Immature natural killer cell (primary cell): Measurements from ENCODE around the gene CDX1. TPM values are rescaled to one million over a fixed set of nuclear protein-coding genes. Genes with fewer than 3 reads are reported as not detected.

Experiments
- DNase-seq, 3 donors: peaks; one replicate each; pipeline ENCODE4 v3.0.0; 2022; ENCODE audit warnings: mixed read lengths in 1 of 3
- H3K27ac Mint-ChIP-seq, 6 donors: one replicate each; pipeline ENCODE4 v1.8.0; 2020; ENCODE audit warnings: mixed read lengths in 6 of 6, mild to moderate bottlenecking in 5 of 6, inconsistent platforms in 4 of 6, moderate library complexity in 3 of 6
- H3K27me3 Mint-ChIP-seq, 3 donors: one replicate each; pipeline ENCODE4 v1.8.0; 2020 to 2021; ENCODE audit warnings: low read depth in 3 of 3, mild to moderate bottlenecking in 3 of 3, mixed read lengths in 3 of 3, moderate library complexity in 3 of 3, inconsistent platforms in 1 of 3
- H3K36me3 Mint-ChIP-seq, 3 donors: one replicate each; pipeline ENCODE4 v1.8.0; 2020; ENCODE audit warnings: mixed read lengths in 3 of 3, inconsistent platforms in 2 of 3, mild to moderate bottlenecking in 2 of 3
- H3K4me1 Mint-ChIP-seq, 2 donors: one replicate each; pipeline ENCODE4 v1.8.0; 2020; ENCODE audit warnings: inconsistent platforms in 2 of 2, mild to moderate bottlenecking in 2 of 2, mixed read lengths in 2 of 2, moderate library complexity in 1 of 2
- H3K4me3 Mint-ChIP-seq, 5 donors: one replicate each; pipeline ENCODE4 v1.8.0; 2020; ENCODE audit warnings: mild to moderate bottlenecking in 5 of 5, mixed read lengths in 5 of 5, inconsistent platforms in 3 of 5, moderate library complexity in 3 of 5
- H3K9me3 Mint-ChIP-seq, 6 donors: one replicate each; pipeline ENCODE4 v1.8.0; 2020; ENCODE audit warnings: mild to moderate bottlenecking in 6 of 6, mixed read lengths in 6 of 6, inconsistent platforms in 4 of 6, moderate library complexity in 3 of 6
- polyA plus RNA-seq, 3 donors: library from polyadenylated mRNA; unstranded; fragments of 300-500 nt; fragmentation: Illumina TruSeq; gene quantifications; one replicate each; pipeline ENCODE4 v1.2.3, GENCODE V29; 2021

Gene CDX1
- polyA plus RNA-seq, 3 donors from 2014 or later: not detected

GRCh38 chr5:150179019-150179620 lies 12.5 kb downstream of the CDX1 start:
- H3K9me3 Mint-ChIP-seq: no peaks in the 10 kb centered on the region
- DNase-seq: no peak
- H3K4me3 Mint-ChIP-seq: no peak overlapping the region
- H3K36me3 Mint-ChIP-seq: no peaks in the 10 kb centered on the region
- peaks cover 2 to 5% (median 2%) of the 10 kb centered on the region in 3 donors for H3K27me3 Mint-ChIP-seq
- H3K4me1 Mint-ChIP-seq: no peaks in the 10 kb centered on the region
- peak overlapping the region in 1 of 6 donors; percentile 38 for H3K27ac Mint-ChIP-seq

GRCh38 chr5:150180241-150181026 lies 13.9 kb downstream of the CDX1 start:
- peaks cover 1 to 5% (median 2%) of the 10 kb centered on the region in 3 donors for H3K27me3 Mint-ChIP-seq
- no peaks in the 10 kb centered on the region for H3K36me3 Mint-ChIP-seq
- no peaks in the 10 kb centered on the region for H3K9me3 Mint-ChIP-seq
- H3K27ac Mint-ChIP-seq: no peak overlapping the region
- H3K4me1 Mint-ChIP-seq: no peaks in the 10 kb centered on the region
- no peak overlapping the region for H3K4me3 Mint-ChIP-seq
- DNase-seq: no peak

GRCh38 chr5:150181027-150181426 lies 14.4 kb downstream of the CDX1 start:
- no peaks in the 10 kb centered on the region for H3K4me1 Mint-ChIP-seq
- peaks cover 0 to 5% (median 1%) of the 10 kb centered on the region in 3 donors for H3K27me3 Mint-ChIP-seq
- peak overlapping the region in 1 of 6 donors; percentile 22 for H3K27ac Mint-ChIP-seq

GRCh38 chr5:150181766-150182545 lies 15.4 kb downstream of the CDX1 start:
- no peak for DNase-seq
- H3K27me3 Mint-ChIP-seq: peaks cover 0 to 8% (median 0%) of the 10 kb centered on the region in 3 donors
- H3K36me3 Mint-ChIP-seq: no peaks in the 10 kb centered on the region
- H3K4me1 Mint-ChIP-seq: no peaks in the 10 kb centered on the region
- H3K4me3 Mint-ChIP-seq: no peak overlapping the region
- no peaks in the 10 kb centered on the region for H3K9me3 Mint-ChIP-seq
- no peak overlapping the region for H3K27ac Mint-ChIP-seq

More at GRCh38 chr5:150181027-150181426, 14.4 kb downstream of the CDX1 start:
- DNase-seq: no peak
- Mint-ChIP-seq H3K4me3 (no peak overlapping the region), H3K9me3 (no peaks in the 10 kb centered on the region), H3K36me3 (no peaks in the 10 kb centered on the region)

- Mint-ChIP-seq H3K27ac (no peak overlapping the region), H3K9me3 (no peaks in the 10 kb centered on the region), H3K4me1 (no peaks in the 10 kb centered on the region), H3K27me3 (peaks cover 0 to 8% (median 0%) of the 10 kb centered on the region in 3 donors), H3K36me3 (no peaks in the 10 kb centered on the region), H3K4me3 (no peak overlapping the region)
- DNase-seq: no peak
Observed at GRCh38 chr5:150182774-150183173, 16.2 kb downstream of the CDX1 start.

- no peak overlapping the region for H3K4me3 Mint-ChIP-seq
- no peaks in the 10 kb centered on the region for H3K9me3 Mint-ChIP-seq
- no peaks in the 10 kb centered on the region for H3K4me1 Mint-ChIP-seq
- peaks cover 0 to 8% (median 0%) of the 10 kb centered on the region in 3 donors for H3K27me3 Mint-ChIP-seq
- no peak overlapping the region for H3K27ac Mint-ChIP-seq
- H3K36me3 Mint-ChIP-seq: no peaks in the 10 kb centered on the region
- DNase-seq: no peak
Observed at GRCh38 chr5:150183436-150183835, 16.9 kb downstream of the CDX1 start.

- Mint-ChIP-seq H3K4me1 (no peaks in the 10 kb centered on the region), H3K9me3 (no peaks in the 10 kb centered on the region), H3K36me3 (no peaks in the 10 kb centered on the region), H3K4me3 (no peak overlapping the region), H3K27me3 (peaks cover 0 to 8% (median 3%) of the 10 kb centered on the region in 3 donors), H3K27ac (no peak overlapping the region)
- DNase-seq: no peak
Observed at GRCh38 chr5:150184006-150184405, 17.4 kb downstream of the CDX1 start.

GRCh38 chr5:150184990-150185912 lies 18.7 kb downstream of the CDX1 start:
- H3K27me3 Mint-ChIP-seq: peaks cover 0 to 13% (median 7%) of the 10 kb centered on the region in 3 donors
- DNase-seq: no peak
- H3K36me3 Mint-ChIP-seq: no peaks in the 10 kb centered on the region
- H3K27ac Mint-ChIP-seq: no peak overlapping the region
- no peaks in the 10 kb centered on the region for H3K4me1 Mint-ChIP-seq
- no peak overlapping the region for H3K4me3 Mint-ChIP-seq
- H3K9me3 Mint-ChIP-seq: no peaks in the 10 kb centered on the region

- Mint-ChIP-seq H3K27ac (no peak overlapping the region), H3K4me1 (no peaks in the 10 kb centered on the region), H3K36me3 (no peaks in the 10 kb centered on the region), H3K4me3 (no peak overlapping the region), H3K9me3 (no peaks in the 10 kb centered on the region), H3K27me3 (peaks cover 4 to 15% (median 7%) of the 10 kb centered on the region in 3 donors)
- DNase-seq: no peak
Observed at GRCh38 chr5:150186137-150186536, 19.6 kb downstream of the CDX1 start.

- no peak for DNase-seq
- Mint-ChIP-seq H3K27ac (no peak overlapping the region), H3K36me3 (no peaks in the 10 kb centered on the region), H3K27me3 (peaks cover 6 to 20% (median 13%) of the 10 kb centered on the region in 3 donors), H3K4me3 (no peak overlapping the region), H3K4me1 (no peaks in the 10 kb centered on the region), H3K9me3 (no peaks in the 10 kb centered on the region)
Observed at GRCh38 chr5:150186897-150187296, 20.3 kb downstream of the CDX1 start.

- H3K4me3 Mint-ChIP-seq: no peak overlapping the region
- peaks cover 6 to 18% (median 14%) of the 10 kb centered on the region in 3 donors for H3K27me3 Mint-ChIP-seq
- H3K4me1 Mint-ChIP-seq: no peaks in the 10 kb centered on the region
- DNase-seq: no peak
- no peaks in the 10 kb centered on the region for H3K9me3 Mint-ChIP-seq
- H3K27ac Mint-ChIP-seq: no peak overlapping the region
- no peaks in the 10 kb centered on the region for H3K36me3 Mint-ChIP-seq
Observed at GRCh38 chr5:150188146-150188842, 21.7 kb downstream of the CDX1 start.

GRCh38 chr5:150189326-150189725 lies 22.7 kb downstream of the CDX1 start:
- Mint-ChIP-seq H3K4me1 (no peaks in the 10 kb centered on the region), H3K36me3 (no peaks in the 10 kb centered on the region), H3K4me3 (no peak overlapping the region), H3K9me3 (no peaks in the 10 kb centered on the region), H3K27me3 (peaks cover 6 to 18% (median 17%) of the 10 kb centered on the region in 3 donors), H3K27ac (no peak overlapping the region)
- no peak for DNase-seq
